GM12892 (cell line): ENCODE results near the gene MYL6.

Experiments
- DNase-seq: peaks from one replicate; pipeline ENCODE4 v3.0.0; 2011; ENCODE audit not compliant: insufficient read length
- FAIRE-seq: peaks from 2 replicates; lab custom pipeline; 2011; peaks lifted over from hg19 to GRCh38; lab: Jason Lieb, UNC
- POLR2A ChIP-seq: IDR thresholded peaks from 2 replicates; pipeline ENCODE4 v1.6.1; 2011; ENCODE audit warnings: low read depth, low read length, control low read depth
- POLR2AphosphoS5 ChIP-seq: IDR thresholded peaks from 2 replicates; pipeline ENCODE4 v1.6.1; 2011; ENCODE audit warnings: low read depth, low read length, control low read depth
- TAF1 ChIP-seq: IDR thresholded peaks from 2 replicates; pipeline ENCODE4 v1.6.1; 2011; ENCODE audit warnings: low read depth, mild to moderate bottlenecking, control low read depth, low read length, borderline replicate concordance

MYL6 gene

DNA sequence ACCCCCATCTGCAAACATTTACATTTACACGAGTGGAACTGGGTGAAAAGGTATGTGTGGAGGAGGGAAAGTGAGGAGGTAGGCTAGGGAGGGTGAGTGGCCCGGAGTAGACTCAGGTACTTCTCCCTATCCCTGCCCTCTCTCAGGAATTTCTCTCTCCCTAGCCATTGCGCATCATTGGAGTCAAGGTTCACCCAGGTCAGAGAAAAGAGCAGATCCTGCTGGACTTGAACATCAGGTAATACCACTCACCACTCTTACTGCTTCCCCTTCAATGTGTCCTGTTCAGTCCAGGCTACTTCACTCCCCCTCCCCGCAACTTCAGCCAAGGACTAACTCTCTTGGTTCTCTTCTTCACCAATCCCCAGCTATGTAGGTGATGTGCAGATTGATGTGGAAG is 27.3 kb upstream of the MYL6 start:
- no peak for DNase-seq
- FAIRE-seq = no peak

GRCh38 chr12:56134897-56135296 is 23.3 kb upstream of the MYL6 start:
- no peak for TF ChIP-seq POLR2AphosphoS5
- no peak for TF ChIP-seq TAF1
- no peak for TF ChIP-seq POLR2A
- DNase-seq (no peak), FAIRE-seq (no peak)

More for the DNA sequence above, 27.3 kb upstream of the MYL6 start:
- no peak for TF ChIP-seq POLR2A
- TF ChIP-seq POLR2AphosphoS5 = no peak
- no peak for TF ChIP-seq TAF1

DNA sequence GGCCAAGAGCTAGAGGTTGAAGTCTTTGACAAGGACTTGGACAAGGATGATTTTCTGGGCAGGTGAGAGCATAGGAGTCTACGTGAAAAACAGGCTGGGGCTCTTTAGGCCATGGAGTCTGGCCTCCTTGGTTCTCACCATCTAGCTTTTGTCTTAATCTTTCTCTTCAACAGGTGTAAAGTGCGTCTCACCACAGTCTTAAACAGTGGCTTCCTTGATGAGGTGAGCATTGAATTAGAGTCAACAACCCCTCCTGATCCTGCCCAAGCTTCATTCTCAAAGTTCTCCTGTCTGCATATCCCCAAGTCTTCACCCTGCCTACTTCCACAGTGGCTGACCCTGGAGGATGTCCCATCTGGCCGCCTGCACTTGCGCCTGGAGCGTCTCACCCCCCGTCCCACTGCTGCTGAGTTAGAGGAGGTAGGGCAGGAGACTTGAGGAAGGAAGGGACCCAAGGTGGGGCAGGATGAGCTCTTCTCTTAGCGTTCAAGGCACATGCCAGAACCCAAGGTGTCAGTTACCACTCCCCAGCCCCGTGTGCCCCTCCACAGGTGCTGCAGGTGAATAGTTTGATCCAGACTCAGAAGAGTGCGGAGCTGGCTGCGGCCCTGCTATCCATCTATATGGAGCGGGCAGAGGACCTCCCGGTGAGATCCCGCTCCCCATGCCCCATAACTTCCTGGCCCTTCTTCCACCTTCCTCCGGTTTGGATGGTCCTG is 20.1 kb upstream of the MYL6 start:
- TF ChIP-seq POLR2A = no peak
- TF ChIP-seq POLR2AphosphoS5 = no peak
- TF ChIP-seq TAF1 = no peak
- FAIRE-seq (no peak), DNase-seq (no peak)

- no peak for TF ChIP-seq TAF1
- no peak for FAIRE-seq
- no peak for DNase-seq
These were observed 16.0 kb upstream of the MYL6 start for GRCh38 chr12:56141946-56142784.

- TF ChIP-seq TAF1 = no peak
- no peak for TF ChIP-seq POLR2AphosphoS5
- no peak for TF ChIP-seq POLR2A
- no peak for DNase-seq
- FAIRE-seq = no peak
These were observed 14.9 kb upstream of the MYL6 start for GRCh38 chr12:56143217-56143616.

GRCh38 chr12:56143870-56144269 is 14.3 kb upstream of the MYL6 start:
- no peak for TF ChIP-seq TAF1
- TF ChIP-seq POLR2A = no peak
- TF ChIP-seq POLR2AphosphoS5 = no peak
- FAIRE-seq = no peak
- DNase-seq = no peak

- FAIRE-seq (no peak), DNase-seq (no peak)
- no peak for TF ChIP-seq POLR2AphosphoS5
- no peak for TF ChIP-seq TAF1
- no peak for TF ChIP-seq POLR2A
These were observed 12.9 kb upstream of the MYL6 start for GRCh38 chr12:56145217-56145616.

DNA sequence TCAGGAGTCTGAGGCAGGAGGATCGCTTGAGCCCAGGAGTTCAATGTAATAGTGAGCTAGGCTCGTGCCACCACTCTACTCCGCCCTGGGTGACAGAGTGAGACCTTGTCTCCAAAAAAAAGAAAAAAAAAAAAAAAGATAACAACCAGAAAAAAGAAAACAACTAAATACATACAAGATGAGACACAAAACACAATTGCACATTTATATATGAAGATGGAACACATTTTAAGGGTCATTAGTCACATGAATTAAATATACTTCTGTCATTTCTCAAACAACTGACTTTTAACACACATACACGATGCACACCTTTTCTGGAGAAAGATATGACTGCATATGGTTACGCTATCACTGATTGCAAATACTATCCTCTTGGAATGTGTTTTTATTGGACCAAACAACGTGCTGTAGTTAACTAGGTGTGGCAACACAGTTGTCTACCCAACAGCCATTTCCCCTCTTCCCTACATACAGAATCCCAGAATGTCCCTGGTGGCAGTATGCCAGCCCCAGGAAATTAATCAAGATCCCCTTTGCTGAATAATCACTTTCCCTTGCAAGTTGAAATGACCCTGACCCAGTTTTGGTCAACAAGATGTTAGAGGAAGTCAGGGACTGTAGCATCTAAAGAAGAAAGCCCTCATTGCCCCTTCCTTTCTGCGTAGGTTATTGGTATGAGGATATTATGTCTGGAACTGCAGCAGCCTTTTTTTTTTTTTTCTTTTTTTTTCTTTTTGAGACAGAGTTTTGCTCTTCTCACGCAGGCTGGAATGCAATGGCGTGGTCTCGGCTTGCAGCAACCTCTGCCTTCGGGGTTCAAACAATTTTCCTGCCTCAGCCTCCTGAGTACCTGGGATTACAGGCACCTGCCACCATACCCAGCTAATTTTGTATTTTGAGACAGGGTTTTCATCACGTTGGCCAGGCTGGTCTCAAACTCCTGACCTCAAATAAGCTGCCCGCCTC is 11.4 kb upstream of the MYL6 start:
- no peak for TF ChIP-seq POLR2AphosphoS5
- no peak for TF ChIP-seq POLR2A
- no peak for TF ChIP-seq TAF1
- FAIRE-seq (no peak), DNase-seq (no peak)

DNA sequence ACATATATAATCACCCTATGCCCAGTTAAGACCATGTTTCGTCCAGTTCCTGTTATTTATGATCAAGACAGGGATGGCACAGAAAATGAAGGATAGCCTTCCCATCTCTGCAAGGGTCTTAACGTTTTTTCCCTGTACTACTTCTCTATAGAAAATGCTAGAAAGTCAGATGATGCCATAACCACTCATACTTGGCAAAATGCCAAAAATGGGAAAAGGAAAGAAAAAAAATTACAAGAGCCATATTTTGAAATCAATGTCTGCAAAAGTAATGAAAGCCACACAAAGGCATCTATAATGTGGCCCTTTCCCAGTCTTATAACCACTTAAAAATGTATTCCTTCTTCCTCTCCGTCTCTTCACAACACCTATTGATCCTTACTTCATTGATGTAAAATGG is 7.6 kb upstream of the MYL6 start:
- no peak for DNase-seq
- TF ChIP-seq TAF1 = no peak
- no peak for TF ChIP-seq POLR2A
- no peak for TF ChIP-seq POLR2AphosphoS5
- FAIRE-seq = no peak

GRCh38 chr12:56151672-56152131 is 6.5 kb upstream of the MYL6 start:
- TF ChIP-seq POLR2A (no peak), POLR2AphosphoS5 (no peak), TAF1 (no peak; the same call in 1 of the 2 replicates)
- DNase-seq (peak; percentile 61), FAIRE-seq (no peak)
